HG03159 (cell line): ENCODE data around the gene MAP3K10.

ENCODE experiments used
- ATAC-seq: cut with Tn5 transposase; IDR thresholded peaks from one replicate; pipeline ENCODE4 v1.9.1; 2021; ENCODE audit warnings: mild to moderate bottlenecking, moderate library complexity; ENCODE audit not compliant: unreplicated experiment

The MAP3K10 gene

DNA sequence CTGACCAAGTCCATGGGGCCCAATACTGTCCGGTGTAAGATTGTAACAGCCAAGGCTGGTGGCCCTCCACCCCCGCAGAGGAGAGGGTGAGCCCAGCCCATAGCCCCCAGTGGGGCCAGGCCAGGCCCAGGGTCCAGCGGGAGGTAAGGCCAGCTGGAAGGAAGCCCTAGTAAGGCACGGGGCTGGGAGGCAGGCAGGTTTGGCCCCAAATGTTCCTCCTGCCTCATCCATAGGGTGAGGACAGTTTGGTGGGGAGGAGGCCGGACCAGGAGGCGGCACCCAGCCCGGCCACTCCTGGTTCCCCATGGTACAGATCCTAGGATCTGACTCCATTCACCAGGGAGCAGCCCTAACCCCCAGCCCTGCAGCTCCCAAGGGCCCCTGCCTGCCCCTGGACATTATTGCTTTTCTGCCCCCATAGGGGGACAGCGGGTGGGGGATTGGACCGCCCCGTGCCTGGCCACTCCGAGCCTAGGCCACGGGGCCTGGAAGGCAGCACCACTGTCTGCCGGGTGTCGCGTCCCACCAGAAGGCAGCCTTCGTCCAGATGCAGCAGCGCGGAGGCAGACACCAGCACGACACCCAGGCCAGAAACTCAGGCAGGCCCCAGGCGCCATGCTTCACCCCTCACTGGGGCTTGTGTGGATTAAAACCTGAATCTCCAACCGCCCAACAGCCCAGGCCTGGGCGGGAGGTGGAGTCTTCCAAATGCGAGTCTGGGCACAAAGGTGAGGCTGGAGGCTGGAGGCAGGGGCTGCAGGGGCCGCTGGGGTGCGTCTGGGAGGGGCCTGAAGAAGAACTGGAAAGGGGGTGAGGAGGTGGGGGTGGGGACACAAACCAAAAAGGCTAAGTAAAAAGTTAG, 42.0 kb downstream of the MAP3K10 start:
- ATAC-seq: no peak

DNA sequence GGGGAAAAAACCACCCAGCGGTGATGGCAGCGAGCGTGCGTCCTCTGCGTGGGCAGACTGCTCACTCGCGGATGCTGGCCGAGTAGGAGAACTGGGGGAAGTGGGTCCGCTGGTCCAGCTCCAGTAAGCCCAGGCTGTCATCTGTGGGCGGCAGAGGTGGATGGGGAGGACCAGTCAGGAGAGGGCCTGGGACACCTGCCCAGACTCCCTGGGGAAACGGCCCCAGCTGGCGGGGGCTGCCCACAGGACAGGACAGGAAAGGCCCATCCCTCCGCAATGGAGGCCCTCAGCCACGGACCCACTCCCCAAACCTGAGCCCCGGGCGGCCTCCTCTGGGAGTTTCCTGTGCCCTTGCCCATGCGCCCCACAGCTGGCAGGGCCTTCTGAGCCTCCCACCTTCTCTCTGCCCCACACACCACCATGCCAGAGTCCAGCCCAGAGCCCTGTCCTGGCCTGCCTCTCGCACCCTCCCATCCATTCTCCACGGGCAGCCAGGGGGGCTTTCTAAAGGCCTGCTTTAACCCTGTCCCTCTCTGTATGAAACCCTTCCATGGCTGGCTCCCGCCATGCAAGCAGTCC, 42.7 kb downstream of the MAP3K10 start:
- ATAC-seq: no peak

DNA sequence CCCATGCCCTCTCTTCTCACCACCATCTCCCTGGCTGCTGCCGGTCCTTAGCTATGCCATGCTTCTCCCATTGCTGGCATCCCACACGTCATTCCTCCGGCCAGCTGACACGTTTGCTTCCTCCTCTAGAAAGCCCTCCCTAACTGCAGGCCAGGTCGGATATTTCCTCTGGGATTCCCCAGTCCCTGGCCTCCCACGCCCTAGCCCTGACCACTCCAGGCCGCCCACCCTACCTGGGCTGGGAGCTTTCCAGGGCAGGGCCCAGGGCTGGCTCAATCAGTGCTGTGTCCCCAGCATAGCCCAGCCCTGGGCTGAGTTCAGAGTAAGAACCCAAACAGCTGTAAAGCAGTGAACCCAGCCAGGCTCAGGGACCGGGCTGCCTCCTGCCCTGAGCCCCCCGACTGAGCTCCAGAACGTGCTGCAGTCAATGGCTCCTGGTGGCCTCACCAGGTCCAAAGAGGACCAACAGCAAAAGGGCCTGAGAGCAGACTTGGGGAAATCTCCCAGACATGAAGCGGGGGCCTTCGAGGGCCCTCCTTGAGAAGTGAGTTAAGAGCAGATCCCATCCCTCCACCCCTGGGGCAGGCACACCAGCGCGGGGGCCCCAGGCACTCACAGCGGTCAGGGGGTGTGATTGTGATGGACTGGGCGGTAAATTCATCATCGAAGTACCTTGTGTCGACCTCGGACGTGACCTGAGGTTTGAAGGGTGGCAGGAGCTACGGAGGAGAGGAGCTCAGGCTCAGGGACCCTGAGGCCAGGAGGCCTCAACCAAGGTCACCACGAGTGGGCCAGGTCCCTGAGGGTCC, 43.4 kb downstream of the MAP3K10 start:
- ATAC-seq: no peak

DNA sequence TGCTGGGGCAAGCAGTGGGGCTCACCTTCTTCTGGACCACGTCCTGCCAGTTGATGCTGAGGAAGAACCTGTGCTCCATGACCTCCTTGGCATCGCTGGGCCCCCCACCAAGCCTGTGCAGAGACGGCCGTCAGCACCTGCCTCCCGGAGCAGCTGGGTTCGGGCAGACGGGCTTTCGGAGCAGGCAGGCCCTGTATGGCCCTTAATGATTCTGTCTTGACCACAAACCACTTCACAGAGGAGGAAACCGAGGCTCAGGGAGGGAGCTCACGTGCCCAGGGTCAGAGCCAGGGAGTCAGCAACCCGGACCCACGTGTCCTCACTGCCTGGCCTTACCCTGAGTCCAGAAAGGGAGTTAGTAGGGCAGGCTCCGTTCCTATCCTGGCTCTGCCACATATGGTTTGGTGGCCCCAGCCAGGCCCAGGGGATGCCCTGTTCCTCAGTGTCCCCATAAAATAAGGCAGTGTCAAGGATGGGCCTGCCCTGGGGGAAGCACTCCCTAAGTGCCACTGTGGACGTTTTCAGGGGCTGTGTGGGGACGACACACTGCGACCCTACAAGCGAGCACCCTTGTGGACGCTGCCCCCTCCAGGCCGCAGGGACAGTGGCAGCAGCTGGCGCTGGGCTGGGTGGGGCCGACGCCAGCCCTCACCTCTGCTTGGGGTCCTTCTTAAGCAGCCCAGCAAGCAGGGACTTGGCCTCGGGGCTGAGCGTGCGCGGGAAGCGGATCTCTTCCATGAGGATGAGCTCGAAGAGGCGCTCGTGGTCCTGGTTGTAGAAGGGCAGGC, 44.2 kb downstream of the MAP3K10 start:
- ATAC-seq: no peak

DNA sequence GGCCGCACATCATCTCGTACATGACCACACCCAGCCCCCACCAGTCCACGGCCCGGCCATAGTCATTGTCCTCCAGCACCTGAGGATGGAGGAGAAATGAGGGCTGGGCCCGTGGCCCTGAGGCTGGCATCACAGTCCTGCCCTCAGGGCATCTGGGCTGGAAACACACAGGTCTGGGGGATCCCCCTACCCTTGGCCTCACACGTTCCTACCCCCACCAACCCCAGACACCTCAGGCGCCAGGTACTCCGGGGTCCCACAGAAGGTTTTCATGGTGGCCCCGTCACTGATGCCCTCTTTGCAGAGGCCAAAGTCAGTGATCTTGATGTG, 44.8 kb downstream of the MAP3K10 start:
- ATAC-seq: no peak

DNA sequence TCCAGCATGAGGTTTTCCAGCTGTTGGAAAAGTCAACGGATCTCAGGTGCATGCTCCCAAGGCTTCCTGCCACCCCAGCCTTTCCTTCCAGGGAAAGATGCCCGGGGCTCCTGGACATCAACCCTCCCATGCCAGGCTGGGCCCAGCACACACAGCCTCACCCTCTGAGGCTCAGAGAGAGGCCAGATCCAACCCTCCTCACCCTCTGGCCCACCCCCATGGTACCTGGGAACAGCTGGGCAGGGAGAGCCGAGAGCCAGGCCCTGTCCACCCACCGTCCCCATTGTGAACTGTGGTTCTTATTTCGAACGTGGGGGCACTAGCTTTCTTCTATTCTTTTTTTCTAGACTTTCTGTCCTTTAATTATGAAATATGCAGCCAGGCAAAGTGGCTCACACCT, 45.1 kb downstream of the MAP3K10 start:
- ATAC-seq: no peak

DNA sequence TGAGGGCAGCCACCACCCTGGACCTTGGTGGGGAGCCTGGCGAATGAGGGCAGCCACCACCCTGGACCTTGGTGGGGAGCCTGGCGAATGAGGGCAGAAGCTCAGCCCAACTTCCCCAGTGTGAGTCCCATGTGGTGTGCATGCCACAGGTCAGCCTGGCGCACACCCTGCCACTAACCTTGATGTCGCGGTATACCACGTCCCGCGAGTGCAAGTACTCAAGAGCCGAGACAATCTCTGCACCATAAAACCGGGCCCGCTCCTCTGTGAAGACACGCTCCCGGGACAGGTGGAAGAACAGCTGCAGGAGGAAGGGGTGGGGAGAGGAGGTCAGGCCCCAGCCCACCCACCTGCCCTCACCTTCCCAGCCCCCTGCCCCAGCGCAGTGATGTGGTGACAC, 46.6 kb downstream of the MAP3K10 start:
- ATAC-seq: no peak

DNA sequence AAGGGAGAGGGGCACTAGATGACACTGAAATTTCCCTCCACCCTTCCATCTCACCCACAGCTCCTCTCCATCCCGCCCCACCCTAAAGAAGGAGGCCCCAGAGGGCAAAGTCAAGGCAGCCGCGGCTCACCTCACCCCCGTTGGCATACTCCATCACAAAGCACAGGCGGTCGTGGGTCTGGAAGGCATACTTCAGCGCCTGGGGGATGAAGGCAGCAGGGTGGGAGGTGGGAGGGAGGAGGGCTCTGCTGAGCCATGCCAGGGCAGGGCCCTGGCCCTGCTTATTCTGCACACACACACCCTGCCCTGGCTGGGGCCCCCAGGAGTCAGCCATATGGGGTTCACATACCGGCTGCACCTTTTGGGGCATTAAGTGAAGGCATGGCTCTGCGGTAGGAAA, 47.5 kb downstream of the MAP3K10 start:
- ATAC-seq: no peak

DNA sequence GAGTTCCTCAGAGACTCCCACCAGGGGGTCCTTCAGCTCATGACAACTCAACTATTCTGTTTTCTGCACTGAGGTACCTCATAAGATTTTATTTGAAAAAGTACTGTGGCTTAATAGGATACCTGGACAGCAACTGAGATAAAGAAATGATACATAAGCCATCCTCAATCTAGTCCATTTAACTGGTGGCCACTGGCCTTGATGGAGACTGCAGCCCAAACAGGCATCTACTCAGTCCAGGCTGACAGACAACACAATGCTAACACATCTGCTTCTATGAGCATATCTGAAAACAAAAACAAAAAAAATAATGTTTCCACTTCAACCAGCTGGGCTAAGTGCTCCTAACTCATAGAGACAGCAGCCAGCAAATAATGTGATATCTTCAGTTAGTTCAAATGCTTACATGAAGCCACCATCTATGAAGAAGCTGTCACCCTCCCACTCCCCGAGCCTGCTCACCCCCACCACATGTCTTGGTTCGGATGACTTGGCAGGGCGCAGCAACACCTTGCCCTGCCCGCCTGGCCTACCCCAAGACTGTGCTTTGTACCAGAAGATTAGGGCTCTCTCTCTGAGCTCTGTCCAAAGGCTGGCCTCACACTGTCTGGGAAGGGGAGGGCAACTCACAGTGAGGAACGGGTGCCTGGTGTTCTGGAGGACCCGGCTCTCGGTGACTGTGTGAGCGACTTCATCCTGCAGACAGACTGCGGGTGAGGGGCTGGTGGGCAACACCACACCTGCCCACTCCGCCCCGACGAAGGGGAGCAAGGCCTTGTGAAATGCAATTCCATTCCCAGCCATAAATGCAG, 48.4 kb downstream of the MAP3K10 start:
- no peak for ATAC-seq

DNA sequence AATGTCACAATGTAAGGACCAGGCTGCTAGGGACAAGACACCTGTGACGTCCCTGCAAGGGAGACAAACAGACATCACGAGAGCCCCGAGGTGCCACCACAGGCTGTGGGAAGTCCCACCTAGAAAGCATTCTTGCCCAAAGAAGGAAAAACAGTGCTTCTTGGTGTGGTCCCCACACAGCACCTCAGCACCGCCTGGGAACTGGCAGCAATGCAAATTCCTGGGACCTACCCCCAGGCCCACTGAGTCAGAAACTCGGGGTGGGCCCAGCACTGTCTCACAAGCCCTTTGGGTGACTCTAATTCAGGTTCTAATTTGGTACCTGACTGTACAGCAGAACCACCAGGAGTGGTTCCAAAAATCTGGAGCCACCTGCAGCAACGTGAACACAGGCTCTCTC, 49.1 kb downstream of the MAP3K10 start:
- no peak for ATAC-seq

DNA sequence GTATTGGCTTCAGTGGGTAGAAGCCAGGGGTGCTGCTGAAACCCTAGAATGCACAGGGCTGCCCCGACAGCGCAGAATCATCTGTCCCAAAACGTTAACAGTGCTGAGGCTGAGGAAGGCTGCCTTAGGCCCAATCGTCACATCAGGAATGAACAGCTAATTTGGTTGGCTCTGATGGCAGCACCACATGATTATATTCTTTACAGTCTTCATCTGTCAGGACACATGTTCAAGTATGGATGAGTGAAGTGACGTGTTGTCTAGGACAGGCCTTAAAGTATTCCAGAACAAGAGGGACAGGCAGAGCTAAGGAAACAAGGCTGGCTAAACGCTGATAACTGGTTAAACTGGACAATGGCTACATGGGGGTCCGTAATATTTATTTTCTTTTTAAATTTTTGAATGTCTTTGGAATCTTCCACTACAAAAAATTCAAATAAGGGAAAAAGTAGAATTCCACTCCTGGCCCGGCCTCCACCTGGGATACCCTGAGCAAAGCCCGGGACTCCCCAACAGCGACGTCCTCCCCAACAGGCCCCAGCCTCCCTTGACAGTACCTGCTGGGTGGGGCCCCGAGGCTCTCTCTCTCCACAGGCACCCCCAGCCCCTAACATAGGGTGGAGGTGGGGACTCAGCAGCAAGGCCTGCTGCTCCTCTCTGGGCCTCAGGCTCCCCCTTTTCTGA, 50.0 kb downstream of the MAP3K10 start:
- no peak for ATAC-seq

DNA sequence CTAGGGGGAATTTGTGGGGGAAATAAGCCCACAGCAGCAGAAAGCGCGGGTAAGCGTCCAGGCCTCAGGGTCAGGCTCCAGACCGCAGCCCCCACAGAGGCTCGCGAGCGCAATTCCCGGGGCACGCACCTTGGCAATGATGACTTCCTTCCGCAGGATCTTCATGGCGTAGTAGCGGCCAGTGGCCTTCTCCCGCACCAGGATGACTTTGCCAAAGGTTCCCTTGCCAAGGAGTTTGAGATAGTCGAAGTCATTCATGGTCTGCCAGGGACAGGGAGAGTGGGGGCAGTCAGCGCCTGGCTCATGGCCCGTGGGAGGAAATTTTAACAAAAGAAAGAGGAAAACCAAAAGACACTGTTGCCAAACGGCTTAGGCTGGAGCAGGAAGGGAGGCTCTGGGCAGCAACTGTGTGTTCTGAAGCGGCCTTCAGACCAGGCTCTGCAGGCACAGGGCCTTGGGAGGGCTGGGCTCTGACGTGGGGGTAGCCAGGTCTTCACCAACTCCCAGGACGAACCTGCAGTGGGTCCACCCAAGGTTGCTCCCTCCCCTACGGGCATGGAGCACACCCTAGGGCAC, 50.7 kb downstream of the MAP3K10 start:
- ATAC-seq: no peak

DNA sequence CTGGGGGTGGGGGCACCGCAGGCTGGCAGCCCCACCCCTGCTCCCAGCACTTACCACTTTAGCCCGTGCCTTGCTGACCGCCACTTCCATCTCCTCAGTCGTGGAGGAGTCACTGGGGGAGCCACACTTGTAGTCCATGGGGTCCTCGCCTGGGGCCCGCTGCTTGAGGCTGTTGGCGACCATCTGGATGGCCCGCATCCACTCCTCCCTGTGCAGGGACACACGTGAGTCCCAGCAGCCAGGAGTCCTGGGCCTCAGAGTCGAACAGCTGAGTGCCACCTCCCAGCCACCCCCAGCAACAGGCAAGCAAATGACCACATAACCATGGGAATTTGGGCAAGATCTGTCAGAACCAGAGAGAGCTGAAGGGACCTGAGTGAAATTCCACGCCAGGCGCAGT, 51.3 kb downstream of the MAP3K10 start:
- no peak for ATAC-seq

DNA sequence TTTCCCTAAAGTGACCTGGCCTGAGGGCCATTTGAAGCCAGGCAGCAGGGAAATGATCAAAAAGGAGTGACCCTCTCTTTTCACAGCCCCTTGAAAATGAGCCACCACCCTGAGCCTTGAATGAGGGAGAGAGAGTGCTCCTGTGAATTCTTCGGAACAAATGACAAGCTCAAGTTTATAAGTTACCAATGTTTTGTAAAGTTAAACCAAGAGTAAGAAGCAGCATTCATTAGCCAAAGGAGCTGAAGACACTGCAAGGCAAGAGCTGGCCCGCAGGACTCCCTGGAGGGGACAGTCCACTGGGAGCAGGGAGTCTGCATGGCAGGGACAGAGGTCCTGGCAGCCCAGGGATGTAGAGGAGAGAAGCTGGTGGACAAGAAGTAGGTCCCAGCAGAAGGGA, 52.0 kb downstream of the MAP3K10 start:
- no peak for ATAC-seq

DNA sequence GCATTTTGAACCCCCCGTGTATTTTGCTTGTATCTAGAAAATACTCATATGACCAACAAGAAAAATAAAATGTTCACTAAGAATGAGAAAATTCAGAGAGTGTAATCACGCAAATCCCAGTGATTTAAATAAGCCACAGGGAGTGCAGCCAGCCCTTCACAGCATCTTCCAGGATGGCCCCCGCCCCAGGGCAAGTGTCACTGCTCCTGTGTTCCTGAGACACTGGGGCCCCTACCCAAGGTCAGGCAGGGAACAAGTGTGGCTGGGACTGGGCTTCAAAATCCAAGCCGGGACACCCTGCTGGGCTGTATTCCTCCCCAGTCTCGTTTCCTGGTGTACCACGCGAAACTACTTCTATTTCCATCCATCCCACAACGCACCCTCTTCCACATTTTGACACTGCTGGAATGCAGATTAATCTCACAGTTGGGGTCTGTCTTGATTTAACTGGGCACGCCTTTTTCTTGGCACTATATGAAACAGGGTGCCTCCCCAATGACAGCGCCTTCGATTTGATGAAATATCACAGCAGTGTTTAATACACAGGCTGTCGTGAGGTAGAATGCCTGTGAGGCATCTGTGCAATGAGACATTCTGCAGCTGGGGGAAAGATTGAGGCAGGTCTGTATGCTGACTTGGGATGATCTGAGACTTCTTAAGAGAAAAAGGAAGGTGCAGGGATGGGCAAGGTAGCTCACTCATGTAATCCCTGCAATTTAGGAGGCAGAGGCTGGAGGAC, 53.5 kb downstream of the MAP3K10 start:
- ATAC-seq: no peak

DNA sequence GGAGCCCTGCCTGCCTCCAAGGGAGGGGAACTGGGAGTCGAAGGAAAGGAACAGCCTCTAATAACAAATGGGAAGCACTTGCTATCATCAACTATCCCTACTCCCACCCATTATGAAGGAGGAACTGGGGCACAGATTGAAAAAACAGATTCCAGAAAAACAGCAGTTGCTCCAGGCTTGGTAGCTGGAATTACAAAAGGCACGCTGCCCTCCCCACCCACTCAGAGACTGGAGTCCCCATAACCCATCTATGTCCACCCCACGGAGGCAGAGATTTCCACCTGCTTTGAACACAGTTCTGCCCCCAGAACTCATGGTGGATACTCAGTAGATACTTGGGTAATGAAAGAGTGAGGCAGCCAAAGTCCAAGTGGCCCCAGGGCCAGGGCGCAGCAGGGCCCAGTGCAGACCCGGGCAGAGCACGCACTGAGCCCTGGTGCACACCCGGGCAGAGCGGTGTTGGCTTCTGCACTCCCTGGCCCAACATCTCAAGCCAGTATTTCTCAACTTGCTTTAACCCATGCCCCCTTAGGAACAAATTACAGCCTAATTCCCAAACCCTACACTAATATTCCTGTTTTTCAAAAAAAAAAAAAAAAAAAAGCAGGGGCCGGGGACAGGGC, 54.4 kb downstream of the MAP3K10 start:
- ATAC-seq: no peak

DNA sequence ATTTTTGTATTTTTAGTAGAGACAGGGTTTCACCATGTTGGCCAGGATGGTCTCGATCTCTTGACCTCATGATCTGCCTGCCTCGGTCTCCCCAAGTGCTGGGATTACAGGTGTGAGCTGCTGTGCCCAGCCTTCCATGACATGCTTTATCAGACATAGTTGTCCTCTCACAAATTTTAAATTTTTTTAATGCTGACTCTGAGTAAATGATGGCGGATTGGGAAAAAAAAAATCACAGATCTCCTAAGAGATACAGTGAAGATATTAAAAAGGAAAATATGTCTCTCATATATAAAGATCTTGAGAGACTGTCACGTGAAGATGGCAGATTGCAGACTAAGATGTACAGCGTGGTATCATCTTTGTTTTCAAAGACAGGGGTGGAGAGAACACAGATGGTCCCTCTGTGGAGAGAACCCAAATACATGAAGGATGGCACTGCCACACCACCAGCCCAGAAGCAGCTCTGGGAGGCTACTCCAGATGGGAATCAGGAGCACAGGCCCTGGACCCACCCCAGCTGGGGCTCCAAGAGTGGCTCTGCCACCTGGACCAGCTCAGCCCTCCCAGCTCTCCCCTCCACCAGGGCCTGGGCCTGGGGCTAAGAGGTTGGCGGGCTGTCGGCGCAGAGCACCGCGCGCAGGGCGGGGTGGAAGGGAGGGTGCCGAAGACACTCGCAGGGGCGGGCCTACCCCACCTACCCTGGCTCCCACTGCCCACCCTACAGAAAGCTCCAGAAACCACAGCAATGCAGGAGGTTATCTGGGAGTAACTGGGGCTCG, 55.3 kb downstream of the MAP3K10 start:
- no peak for ATAC-seq

DNA sequence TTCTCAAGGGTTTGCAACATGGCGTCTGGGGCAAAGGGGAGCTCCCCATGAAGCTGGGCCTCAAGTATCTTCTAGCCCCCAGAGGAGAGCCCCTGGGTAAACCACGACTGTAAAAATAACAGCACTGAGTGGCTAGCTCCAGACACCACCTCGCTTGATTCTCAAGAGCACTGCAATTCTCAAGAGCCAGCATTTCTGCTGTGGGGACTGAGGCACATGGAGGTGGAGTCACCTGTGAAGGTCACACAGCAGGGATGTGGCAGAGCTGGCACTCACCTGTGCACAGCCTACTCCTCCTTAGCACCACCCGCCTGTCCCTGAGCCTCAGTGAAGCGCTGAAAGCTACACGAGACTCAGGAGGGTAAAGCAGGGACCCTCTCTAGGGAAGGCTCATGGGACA, 56.0 kb downstream of the MAP3K10 start:
- ATAC-seq: no peak
